NCI-H1048 (cell line): Measurements from ENCODE around the gene TMEM41B.
A peak's percentile ranks its signal among the peaks of the same experiment; 100 is the strongest.
"Not testable (repeated sequence)": the region's sequence is repeated elsewhere in the genome, so short reads cannot be mapped to it uniquely, and the experiment has no call there.

Experiments used
- DNase-seq: peaks from one replicate; lab custom pipeline; 2025; lab: John Stamatoyannopoulos, UW

Gene TMEM41B

DNA sequence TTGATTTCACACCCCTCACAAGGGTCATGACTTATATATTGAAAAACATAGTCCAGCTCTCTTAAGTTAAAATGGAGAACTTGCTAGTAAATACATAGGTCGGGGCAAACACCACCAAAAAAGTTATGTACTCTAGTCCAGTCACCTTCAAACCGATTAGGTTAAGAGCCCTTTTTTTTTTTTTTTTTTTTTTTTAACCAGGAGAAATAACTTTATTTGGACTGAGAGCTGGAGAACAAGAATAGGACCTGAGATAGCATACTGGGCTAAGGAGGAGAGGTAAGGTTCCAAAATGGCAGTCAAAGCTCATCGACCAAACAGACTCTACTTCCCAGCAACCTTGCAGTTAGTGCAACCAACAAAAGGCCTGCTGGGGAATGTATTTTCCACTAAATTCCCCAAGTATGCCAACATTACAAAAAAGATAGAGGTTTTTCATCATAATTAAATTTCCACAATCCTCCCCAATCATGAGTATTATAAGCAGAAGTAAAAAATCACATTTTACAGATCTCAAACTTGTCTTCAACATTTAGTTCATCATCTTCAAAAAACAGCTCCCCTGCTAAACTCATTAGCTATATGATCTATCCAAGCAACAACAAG is 3.8 kb downstream of the TMEM41B start:
- no peak for DNase-seq

DNA sequence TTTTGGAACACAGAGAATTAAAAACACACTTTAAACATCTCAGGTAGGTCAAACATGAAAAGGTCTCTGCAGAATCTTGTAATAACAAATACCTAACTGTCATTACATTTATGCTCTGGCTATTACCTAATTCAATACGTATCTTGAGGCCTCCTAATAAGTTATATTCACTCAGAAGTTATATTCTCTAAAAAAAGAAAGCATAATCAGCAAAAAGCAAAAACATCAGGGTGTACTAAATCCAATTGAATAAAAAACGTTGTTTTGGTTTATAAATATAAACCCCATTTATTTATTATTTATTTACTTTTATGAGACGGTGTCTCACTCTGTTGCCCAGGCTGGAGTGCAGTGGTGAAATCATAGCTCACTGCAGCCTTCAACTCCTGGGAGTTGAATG is 10.2 kb downstream of the TMEM41B start:
- DNase-seq = no peak

DNA sequence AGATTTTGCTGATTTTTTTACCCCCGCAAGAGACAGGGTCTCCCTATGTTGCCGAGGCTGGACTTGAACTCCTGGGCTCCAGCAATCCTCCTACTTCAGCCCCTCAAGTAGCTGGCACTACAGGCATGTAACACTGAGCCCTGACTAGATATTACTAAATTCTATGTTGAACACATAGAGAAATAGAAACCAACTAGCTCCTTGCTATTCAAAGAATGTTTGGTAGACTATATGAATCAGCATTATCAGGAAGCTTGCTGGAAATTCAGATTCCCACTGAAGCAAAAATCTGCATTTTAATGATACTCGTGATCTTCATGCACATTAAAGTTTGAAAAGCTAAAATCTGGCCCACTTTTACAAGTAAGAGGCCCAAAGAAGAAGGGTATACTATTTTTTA is 11.9 kb downstream of the TMEM41B start:
- DNase-seq = no peak

DNA sequence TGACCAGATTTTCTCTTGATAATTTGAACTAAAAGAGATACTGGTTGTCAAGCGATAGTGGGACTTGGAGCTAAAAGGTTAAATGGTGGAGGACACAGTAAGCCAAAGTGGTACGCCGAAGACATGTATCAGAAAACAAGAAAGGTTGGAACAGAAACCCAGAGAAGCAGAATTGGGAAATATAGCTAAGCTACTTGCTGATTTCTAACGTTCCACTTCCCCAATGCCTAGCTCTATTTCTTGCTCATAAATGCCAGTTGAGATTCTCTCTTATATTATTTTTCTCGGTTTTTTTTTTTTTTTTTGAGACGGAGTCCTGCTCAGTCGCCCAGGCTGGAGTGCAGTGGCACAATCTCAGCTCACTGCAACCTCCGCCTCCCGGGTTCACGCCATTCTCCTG is 12.7 kb downstream of the TMEM41B start:
- no peak for DNase-seq

DNA sequence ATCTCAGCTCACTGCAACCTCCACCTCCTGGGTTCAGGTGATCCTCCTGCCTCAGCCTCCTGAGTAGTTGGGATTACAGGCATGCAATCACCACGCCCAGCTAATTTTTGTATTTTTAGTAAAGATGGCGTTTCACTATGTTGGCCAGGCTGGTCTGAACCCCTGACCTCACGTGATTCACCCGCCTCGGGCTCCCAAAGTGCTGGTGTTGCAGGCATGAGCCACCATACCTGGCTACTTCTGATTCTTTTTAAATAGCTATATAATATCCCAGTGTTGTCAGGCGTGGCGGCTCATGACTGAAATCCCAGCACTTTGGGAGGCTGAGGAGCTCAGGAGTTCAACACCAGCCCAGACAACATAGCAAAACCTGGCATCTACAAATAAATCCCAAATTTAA is 20.7 kb downstream of the TMEM41B start:
- no peak for DNase-seq

DNA sequence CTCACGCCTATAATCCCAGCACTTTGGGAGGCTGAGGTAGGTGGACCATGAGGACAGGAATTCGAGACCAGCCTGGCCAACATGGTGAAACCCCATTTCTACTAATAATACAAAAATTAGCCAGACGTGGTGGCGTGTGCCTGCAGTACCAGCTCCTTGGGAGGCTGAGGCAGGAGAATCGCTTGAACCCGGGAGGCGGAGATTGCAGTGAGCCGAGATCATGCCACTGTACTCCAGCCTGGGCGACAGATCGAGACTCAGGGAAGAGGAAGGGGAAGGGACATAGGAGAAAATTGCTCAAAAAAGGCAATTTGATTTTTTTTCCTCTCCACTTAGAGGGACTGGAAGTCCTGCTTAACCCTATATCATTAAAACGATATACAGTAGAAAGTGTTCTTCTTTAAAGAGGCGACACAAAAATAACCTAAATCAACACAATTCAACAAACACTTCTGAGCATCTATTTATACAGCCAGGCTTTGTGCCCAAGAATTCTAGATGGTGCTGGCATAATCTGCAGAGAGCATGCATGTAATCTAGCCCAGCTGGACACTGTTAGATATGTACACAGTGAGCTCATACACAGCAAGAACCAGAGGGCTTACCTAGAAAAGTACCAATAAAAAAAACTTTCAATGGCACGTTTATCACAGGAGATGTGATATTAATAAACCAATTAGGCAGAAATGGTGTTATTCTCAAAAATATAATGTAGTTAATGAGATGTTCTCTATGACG is 28.4 kb downstream of the TMEM41B start:
- DNase-seq = no peak

DNA sequence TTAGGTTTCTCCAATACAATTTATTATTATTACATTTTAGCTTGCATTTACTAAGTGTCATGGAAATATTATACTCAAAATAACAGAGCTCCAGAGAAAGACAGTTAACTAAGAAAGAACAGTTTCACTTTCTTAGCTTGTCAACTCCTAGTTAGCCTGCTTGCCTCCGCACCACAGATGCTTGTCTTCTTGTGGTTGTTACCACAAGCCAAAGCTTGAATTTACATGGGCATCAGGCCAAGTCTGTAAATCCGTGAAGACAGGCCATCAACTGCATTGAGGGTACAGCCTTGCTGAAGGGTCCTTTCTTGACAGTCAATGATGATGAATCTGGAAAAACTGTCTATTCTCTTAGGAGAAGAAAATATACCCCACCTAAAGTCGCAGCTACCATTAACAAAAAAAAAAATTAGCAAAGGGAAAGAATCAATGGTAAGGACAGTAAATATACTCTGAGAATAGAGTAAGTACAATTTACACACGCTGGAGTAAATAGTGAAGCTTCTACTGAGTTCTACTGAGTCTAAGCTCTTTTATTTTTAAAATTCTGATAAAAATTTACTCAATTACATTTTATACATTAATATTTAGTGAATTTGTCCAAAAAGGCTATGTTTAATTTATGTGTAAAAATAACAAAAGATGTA is 33.6 kb downstream of the TMEM41B start:
- DNase-seq = no peak

DNA sequence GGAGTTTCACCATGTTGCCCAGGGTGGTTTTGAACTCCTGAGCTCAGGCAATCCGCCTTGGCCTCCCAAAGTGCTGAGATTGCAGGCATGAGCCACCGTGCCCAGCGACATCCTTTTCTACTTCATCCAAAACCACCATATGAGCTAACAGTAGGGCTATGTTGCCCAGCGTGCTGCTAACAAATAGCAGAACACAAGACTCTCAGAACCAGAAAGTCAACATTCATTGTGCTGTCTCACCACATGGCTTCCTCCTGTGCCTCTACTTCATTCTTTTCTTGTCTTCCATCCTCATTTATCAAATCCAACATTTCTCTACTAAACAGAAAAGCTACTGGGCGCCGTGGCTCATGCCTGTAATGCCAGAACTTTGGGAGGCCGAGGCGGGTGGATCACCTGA is 37.2 kb downstream of the TMEM41B start:
- no peak for DNase-seq

DNA sequence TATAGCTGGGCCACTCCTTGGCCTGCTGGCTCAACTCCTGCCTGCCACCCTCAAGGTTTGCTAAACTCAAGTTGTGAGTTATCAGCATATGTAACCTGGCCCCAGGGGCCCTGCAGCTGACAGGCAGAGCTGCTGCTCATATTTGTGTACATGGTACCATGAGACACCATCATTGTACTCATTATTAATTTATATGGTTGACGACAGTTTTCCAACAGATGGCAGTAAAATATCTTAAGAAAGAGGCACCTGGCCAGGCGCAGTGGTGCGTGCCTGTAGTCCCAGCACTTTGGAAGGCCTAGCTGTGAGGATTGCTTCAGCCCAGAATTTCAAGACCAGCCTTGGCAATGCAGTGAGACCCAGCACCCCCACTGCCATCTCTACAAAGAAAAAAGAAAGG is 37.8 kb downstream of the TMEM41B start:
- no peak for DNase-seq

DNA sequence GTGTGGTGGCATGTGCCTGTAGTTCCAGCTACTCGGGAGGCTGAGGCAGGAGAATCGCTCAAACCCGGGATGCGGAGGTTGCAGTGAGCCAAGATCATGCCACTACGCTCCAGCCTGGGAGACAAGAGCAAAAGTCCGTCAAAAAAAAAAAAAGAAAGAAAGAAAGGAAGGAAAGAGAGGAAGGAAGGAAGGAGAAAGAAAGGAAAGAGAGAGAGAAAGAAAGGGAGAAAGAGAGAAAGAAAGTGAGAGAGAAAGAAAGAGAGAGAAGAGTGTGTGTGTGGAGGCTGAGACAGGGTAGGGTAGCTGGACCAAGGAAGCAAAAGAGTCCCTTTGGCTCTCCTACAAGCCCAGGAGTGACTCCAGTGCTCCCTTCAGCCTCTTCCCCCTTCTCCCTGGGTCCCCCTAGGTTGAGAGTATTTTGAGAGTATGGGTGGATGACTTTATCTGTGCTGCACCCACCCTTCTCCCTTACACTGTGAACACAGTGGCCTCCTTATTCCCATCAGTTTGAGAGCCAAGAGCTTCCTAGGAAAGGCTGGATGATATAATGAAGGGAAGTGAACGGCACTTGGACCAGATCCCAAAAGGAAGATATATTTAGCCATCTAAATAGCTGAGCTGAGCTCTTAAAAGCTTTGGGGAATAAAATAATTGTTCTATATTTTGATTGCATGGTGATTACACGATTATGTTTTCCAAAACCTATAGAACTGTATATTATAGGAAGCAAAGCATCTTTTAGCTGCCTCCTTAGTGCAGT is 39.7 kb downstream of the TMEM41B start:
- DNase-seq = no peak

DNA sequence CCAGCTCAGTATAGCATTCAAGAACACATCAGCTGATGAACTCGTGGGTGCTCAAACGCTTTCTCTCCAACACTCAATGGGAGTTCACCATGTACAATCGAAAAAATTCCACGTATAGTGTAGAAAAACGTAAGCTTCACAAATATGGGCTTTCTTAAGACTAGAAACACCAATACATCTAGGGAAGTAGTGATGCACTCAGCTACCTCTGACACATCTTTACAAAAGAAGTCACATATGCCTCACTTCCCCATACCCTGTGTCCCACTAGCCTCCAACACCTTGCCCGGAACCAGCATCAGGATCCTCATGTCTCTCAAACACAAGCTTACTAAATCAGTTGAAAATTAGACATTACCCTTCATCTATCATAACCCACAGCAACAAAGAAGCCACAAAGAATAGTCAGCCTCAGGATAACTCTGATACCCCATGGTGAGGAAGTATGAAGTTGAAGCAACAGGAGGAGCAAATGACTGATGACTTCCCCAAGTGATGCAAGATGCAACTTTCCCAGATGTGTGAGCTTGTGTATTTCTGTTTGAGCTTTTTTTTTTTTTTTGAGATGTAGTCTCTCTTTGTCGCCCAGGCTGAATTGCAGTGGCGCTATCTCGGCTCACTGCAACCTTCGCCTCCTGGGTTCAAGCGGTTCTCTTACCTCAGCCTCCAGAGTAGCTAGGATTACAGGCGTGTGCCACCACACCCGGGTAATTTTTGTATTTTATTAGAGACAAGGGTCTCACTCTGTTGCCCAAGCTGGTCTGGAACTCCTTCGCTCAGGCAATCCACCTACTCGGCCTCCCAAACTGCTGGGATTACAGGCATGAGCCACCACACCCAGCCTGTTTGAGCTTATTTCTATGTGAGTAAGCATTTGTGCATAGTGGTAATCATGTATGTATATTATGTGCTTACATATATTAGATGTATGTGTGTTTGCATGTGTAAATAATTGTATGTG is 40.7 kb downstream of the TMEM41B start:
- no peak for DNase-seq

DNA sequence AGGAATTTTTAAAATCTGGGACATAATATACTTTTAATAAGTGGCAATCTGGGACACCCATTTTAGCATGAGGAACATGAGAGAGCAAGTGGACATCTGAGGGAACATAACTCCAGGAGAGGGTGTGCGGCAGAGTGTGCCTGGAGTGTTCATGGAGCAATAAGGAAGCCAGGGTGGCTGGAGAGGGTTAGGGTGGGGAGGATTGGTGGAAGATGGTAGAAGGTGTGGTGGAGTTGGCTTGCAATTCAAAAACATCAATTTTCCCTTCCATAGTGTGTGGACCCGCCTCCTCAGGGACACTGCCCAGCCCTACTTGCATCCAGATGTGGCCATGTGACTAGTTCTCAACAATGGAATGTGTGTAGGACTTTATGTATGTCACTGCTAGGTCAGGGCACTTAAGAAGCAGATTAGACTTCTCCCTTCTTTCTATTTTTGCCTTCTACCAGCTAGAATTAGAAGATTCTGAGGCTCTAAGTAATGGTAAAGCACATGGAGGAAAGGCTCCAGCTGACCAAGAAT is 44.8 kb downstream of the TMEM41B start:
- no peak for DNase-seq

DNA sequence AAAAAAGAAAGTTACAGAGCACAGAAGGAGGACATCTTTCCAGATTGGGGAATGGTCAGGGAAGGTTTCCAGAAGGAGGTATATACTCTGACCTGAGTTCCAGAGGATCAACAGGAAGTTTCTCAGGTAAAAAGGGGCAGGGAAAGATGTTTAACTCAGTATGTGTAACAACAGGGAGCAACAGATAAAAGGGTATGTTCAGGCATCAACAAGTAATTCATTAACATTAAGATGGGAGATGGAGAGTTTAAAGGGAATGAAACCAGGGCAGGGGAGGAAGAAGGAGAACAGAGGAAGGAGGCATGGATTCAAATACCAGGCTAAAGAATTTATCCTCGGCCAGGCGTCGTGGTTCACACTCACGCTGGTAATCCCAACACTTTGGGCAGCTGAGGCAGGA is 46.7 kb downstream of the TMEM41B start:
- DNase-seq = no peak

DNA sequence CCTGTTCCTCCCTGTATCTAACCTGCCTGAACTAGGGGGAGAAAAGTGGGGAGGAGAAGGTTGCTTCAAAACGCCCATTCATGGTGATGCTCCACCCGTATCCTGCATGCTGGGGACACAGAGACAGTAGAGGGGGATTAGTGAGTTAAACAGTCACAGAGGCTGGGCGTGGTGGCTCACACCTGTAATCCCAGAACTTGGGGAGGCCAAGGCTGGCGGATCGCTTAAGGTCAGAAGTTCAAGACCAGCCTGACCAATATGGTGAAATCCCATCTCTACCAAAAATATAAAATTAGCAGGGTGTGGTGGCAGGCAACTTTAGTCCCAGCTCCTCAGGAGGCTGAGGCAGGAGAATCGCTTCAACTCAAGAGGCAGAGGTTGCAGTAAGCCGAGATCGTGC is 47.5 kb downstream of the TMEM41B start:
- DNase-seq = no peak

DNA sequence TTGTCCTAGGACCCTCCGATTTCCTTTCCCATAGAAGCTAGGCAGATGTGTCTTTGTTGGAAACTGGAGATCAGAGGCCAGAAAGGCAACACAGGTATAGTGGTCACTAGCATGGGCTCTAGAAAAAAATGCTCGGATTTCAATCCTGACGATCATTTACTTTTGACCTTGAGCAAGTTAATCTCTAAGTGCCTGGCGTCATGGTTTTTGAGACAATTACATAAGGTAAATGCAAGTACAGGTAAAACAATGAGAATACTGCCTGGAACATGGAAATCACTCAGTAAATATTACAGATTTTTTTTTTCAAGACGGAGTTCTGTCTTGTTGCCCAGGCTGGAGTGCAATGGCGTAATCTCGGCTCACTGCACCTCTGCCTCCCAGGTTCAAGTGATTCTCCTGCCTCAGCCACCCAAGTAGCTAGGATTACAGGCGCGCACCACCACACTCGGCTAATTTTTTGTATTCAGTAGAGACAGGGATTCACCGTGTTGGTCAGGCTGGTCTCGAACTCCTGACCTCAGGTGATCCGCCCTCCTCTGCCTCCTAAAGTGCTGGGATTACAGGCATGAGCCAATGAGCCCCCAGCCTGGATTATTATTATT is 48.2 kb downstream of the TMEM41B start:
- DNase-seq = no peak

DNA sequence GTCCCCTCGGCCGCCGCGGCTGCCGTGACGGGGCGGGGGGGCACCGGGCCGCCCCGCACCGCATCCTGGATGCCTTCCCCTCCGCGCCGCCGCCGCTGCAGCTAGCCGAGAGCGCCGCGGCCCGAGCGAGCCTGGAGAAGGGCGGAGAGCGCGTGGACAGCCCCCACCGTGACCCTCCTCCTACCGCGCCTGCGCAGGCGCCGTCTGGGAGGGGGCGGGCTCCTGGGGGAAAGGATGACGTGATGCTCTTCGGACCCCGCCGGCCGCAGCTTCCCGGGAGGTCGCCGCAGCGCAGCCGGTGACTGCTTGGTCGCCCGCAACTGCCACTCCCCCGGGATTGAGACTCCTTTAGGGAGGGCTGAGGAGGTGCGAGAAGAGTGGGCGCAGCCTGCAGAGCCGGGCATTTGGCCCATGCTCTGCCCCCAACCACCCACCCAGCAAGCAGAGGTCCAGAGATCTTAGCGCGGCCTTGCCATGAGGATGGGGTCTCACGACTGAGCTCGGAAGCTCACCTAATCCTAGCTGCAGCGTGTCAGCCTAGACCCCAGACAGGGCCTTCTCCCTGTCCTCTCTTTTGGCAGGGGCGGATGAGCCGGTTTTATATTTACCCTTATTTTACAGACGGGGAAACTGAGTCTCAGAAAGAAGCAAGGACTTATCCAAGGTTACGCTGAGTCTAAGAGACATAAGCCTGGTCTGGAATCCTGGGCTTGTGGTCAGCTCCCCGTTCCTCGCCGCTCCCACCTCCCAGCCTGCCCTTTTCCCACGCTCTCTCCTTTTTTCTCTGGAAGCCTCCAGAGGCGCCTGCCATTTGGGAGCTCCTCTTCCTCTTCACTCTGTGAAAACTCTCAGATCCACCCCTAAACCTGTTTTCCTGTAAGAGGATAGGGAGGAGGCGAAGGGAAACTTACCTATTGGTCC is 48.9 kb downstream of the TMEM41B start, which contains the start of gene DENND5A:
TSS of gene DENND5A (minus strand) at position 140 of the 921 bp plus-strand sequence. CDS start 281 bp downstream, outside the sequence.
- DNase-seq = peak; percentile 47

DNA sequence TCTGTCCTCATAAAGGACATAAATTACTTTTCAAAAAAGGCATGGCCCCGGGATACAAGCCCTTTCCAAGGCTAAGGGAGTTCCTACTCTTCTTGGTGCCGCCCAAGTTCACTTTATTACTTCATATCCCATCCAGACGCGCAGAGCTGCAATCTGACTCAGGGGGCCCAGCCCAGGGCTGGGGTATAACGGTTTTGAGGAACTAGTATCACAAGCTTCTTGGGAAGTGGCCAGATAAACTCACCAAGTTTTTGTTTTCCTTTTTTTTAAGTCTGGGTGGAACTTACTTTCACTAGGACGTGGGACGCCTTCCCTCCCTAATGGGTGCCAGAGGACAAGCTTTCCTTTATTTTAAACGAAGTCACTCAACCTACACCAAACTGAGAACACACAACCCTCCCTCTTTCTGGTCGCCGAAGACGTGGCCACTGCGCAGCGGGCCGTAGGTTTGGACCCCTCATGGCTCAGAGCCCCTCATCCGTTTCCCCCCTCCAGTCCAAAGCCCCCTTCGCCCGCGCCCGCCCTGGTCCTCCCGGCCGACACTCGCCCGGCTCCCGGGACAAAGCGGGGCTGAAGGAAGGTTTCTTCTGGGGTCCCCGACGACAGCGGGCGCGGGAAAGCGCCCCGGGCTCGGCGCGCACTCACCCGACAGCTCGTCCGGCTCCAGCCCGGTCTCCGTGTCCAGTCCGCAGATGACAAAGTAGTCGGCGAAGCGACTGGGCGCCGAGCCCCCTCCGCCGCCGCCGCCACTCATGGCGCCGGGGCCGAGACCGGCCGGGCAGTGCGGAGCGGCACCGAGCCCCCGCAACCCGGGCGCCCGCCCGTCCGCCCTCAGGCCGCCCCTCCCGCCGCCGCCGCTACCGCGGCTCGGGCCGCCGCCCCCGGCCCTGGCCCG is 49.8 kb downstream of the TMEM41B start:
- no peak for DNase-seq

DNA sequence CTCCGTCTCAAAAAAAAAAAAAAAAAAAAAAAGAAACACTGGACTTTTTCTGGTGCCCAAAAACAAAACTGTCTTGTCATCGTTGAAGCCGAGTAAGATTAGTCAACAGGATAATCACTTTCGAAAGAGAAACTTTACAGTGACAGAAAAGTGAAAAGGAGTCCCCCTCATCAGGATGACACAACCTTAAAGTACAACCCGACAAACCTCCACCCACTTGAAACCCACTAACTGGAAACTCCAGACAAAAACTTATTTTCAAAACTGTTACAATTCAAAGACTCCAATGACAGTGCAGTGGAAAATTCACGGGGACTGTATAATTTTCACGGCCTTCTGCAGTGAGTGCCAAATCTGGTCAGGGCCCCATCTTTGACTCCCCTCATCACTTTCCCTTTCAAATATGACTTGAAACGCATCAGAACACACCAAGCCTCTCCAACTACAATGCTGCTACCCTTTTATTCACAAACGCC is 50.5 kb downstream of the TMEM41B start:
- no peak for DNase-seq

DNA sequence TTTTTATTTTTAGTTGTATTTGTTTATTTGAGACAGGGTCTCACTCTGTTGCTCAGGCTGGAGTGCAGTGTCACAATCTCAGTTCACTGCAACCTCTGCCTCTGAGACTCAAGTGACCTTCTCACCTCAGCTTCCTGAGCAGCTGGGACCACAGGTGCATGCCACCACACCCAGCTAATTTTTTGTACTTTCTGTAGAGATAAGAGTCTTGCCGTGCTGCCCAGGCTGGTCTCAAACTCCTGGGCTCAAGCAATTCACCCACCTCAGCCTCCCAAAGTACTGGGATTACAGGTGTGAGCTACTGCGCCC is 53.6 kb downstream of the TMEM41B start:
- not testable (repeated sequence) for DNase-seq
